HCT116 (cell line): ENCODE results near the gene ARSB. TPM values are rescaled to one million over a fixed set of nuclear protein-coding genes. Genes with fewer than 3 reads are reported as not detected.

Experiments used
- ATAC-seq: fragments of 200-7000 bp; cut with Tn5 transposase; 2 replicates; pipeline ENCODE4 v1.9.1; 2020; ENCODE audit warnings: mild to moderate bottlenecking, moderate library complexity
- BruUV-seq: library from RNA; stranded (reverse); fragments of 400-500 nt; replicated peaks from 2 replicates; lab custom pipeline; 2021; lab: Mats Ljungman, UMichigan
- CTCF ChIA-PET: fragments of 300-600 bp; sonication (Branson Sonifier 250); formaldehyde crosslinking; loops from one replicate; lab custom pipeline; 2021; ENCODE audit warnings: antibody characterized with exemption; lab: Charles Lee
- POLR2A ChIA-PET: fragments of 300-600, 350-600 bp; sonication (Branson Sonifier 250); formaldehyde crosslinking; loops from one replicate; lab custom pipeline; 2021; ENCODE audit warnings: antibody characterized with exemption; lab: Charles Lee
- RAD21 ChIA-PET, 2 experiments: fragments of 300-600 bp; sonication (Branson Sonifier 250); formaldehyde crosslinking; loops; one replicate each; lab custom pipeline; 2023; ENCODE audit warnings: low total read pairs in 2 of 2; ENCODE audit not compliant: uncharacterized antibody in 2 of 2, unreplicated experiment in 2 of 2, low non-redundant PET in 1 of 2; lab: Charles Lee
- DNase-seq: peaks from one replicate; pipeline ENCODE4 v3.0.0-alpha.2; 2010; ENCODE audit warnings: low read depth, low spot score
- H2AFZ ChIP-seq: fragments of 200-600 bp; shearing (Covaris generic), sonication (generic); 2 replicates; pipeline ENCODE4 v1.6.1; 2017; ENCODE audit warnings: low read depth, mixed run types, mixed read lengths, antibody characterized with exemption, low read length; ENCODE audit not compliant: poor library complexity, severe bottlenecking
- H3K27ac ChIP-seq: 2 replicates; pipeline ENCODE4 v1.5.1; 2012; ENCODE audit warnings: low read depth, low read length
- H3K27me3 ChIP-seq: fragments of 200-600 bp; sonication (generic); 2 replicates; pipeline ENCODE4 v1.6.1; 2016; ENCODE audit warnings: mixed run types, low read length, mixed read lengths; ENCODE audit not compliant: insufficient read depth
- H3K36me3 ChIP-seq, 2 experiments: fragments of 200-500 bp in 1 of 2; fragments of 200-600 bp in 1 of 2; sonication (Bioruptor generic) in 1 of 2; sonication (generic) in 1 of 2; 2 replicates each; pipeline versions ENCODE4 v1.5.1 to v1.6.1; 2014 to 2016; ENCODE audit warnings: low read length in 2 of 2, inconsistent platforms in 1 of 2, mixed read lengths in 1 of 2, mixed run types in 1 of 2; ENCODE audit not compliant: insufficient read depth in 2 of 2, control insufficient read depth in 1 of 2
- H3K4me1 ChIP-seq, 2 experiments: fragments of 200-600 bp in 1 of 2; sonication (generic) in 1 of 2; 2 replicates each; pipeline versions ENCODE4 v1.5.1 to v1.6.1; 2012 to 2017; ENCODE audit warnings: low read length in 2 of 2, inconsistent platforms in 1 of 2, mild to moderate bottlenecking in 1 of 2, mixed read lengths in 1 of 2, mixed run types in 1 of 2, moderate library complexity in 1 of 2; ENCODE audit not compliant: insufficient read depth in 2 of 2, control insufficient read depth in 1 of 2
- H3K4me2 ChIP-seq: fragments of 200-600 bp; sonication (generic); 2 replicates; pipeline ENCODE4 v1.6.1; 2017; ENCODE audit warnings: mixed run types, low read length, mixed read lengths
- H3K4me3 ChIP-seq, 2 experiments: fragments of 200-600 bp in 1 of 2; sonication (generic) in 1 of 2; replicated peaks in 1 of 2; 2 replicates each; pipeline ENCODE4 v1.5.1; 2011 to 2016; ENCODE audit warnings: low read length in 2 of 2, control low read depth in 1 of 2, low read depth in 1 of 2, mild to moderate bottlenecking in 1 of 2, mixed read lengths in 1 of 2, mixed run types in 1 of 2
- H3K79me2 ChIP-seq: fragments of 200-600 bp; sonication (generic); 2 replicates; pipeline ENCODE4 v1.6.1; 2017; ENCODE audit warnings: mild to moderate bottlenecking, mixed run types, low read length, moderate library complexity, mixed read lengths; ENCODE audit not compliant: insufficient read depth
- H3K9ac ChIP-seq: fragments of 200-600 bp; sonication (generic); 2 replicates; pipeline ENCODE4 v1.6.1; 2016; ENCODE audit warnings: low read length, mixed read lengths
- H3K9me2 ChIP-seq: fragments of 200-600 bp; sonication (generic), shearing (Covaris generic); 2 replicates; pipeline ENCODE4 v1.6.1; 2017; ENCODE audit warnings: mixed run types, mild to moderate bottlenecking, moderate library complexity; ENCODE audit not compliant: insufficient read depth
- H3K9me3 ChIP-seq, 2 experiments: fragments of 200-500 bp in 1 of 2; fragments of 200-600 bp in 1 of 2; sonication (Bioruptor generic) in 1 of 2; sonication (generic) in 1 of 2; 2 replicates each; pipeline ENCODE4 v1.6.1; 2014 to 2017; ENCODE audit warnings: low read length in 2 of 2, mixed read lengths in 2 of 2, inconsistent platforms in 1 of 2, low read depth in 1 of 2, mild to moderate bottlenecking in 1 of 2, mixed run types in 1 of 2, moderate library complexity in 1 of 2; ENCODE audit not compliant: control insufficient read depth in 1 of 2, insufficient read depth in 1 of 2
- H4K20me1 ChIP-seq: fragments of 200-600 bp; sonication (generic), shearing (Covaris generic); 2 replicates; pipeline ENCODE4 v1.6.1; 2017; ENCODE audit warnings: mixed run types, mild to moderate bottlenecking, moderate library complexity; ENCODE audit not compliant: insufficient read depth
- CBX3 ChIP-seq: IDR thresholded peaks from 2 replicates; pipeline ENCODE4 v1.6.1; 2012; ENCODE audit warnings: low read depth
- CEBPB ChIP-seq: IDR thresholded peaks from 2 replicates; pipeline ENCODE4 v1.6.1; 2012; ENCODE audit warnings: low read depth
- EGR1 ChIP-seq: IDR thresholded peaks from 2 replicates; pipeline ENCODE4 v1.6.1; 2012; ENCODE audit warnings: low read depth
- ELF1 ChIP-seq: IDR thresholded peaks from 2 replicates; pipeline ENCODE4 v1.6.1; 2012; ENCODE audit warnings: low read depth, borderline replicate concordance
- EZH2 ChIP-seq: fragments of 200-600 bp; sonication (generic); IDR thresholded peaks from 2 replicates; pipeline ENCODE4 v1.6.1; 2017; ENCODE audit warnings: antibody characterized with exemption, mixed run types
- EZH2phosphoT487 ChIP-seq: fragments of 200-600 bp; IDR thresholded peaks from 2 replicates; pipeline ENCODE4 v1.6.1; 2018; ENCODE audit warnings: antibody characterized with exemption, borderline replicate concordance
- FOSL1 ChIP-seq: IDR thresholded peaks from 2 replicates; pipeline ENCODE4 v1.6.1; 2012; ENCODE audit warnings: low read depth
- MAX ChIP-seq: IDR thresholded peaks from 2 replicates; pipeline ENCODE4 v1.6.1; 2012
- POLR2A ChIP-seq: IDR thresholded peaks from 2 replicates; pipeline ENCODE4 v1.7.0; 2011; ENCODE audit warnings: borderline replicate concordance; ENCODE audit not compliant: insufficient read depth, insufficient read length; ENCODE audit errors: extremely low read depth
- POLR2AphosphoS5 ChIP-seq: IDR thresholded peaks from 2 replicates; pipeline ENCODE4 v1.6.1; 2011; ENCODE audit warnings: mild to moderate bottlenecking, low read depth, low read length, moderate library complexity
- SIN3A ChIP-seq: IDR thresholded peaks from 2 replicates; pipeline ENCODE4 v1.6.1; 2012; ENCODE audit warnings: low read depth
- SP1 ChIP-seq: IDR thresholded peaks from 2 replicates; pipeline ENCODE4 v1.6.1; 2012; ENCODE audit warnings: low read depth
- TCF7L2 ChIP-seq: IDR thresholded peaks from 2 replicates; pipeline ENCODE4 v1.7.0; 2011; ENCODE audit warnings: borderline replicate concordance, inconsistent platforms; ENCODE audit not compliant: insufficient read depth, insufficient read length; ENCODE audit errors: extremely low read depth
- YY1 ChIP-seq: IDR thresholded peaks from 2 replicates; pipeline ENCODE4 v1.6.1; 2011; ENCODE audit warnings: low read length, low read depth, moderate library complexity, mild to moderate bottlenecking; ENCODE audit not compliant: insufficient replicate concordance; ENCODE audit errors: extremely low read depth
- ZFX ChIP-seq: fragments of 450-650 bp; IDR thresholded peaks from 2 replicates; pipeline ENCODE4 v1.6.1; 2017
- ZNF274 ChIP-seq: fragments of 200-500 bp; sonication (Bioruptor generic); IDR thresholded peaks from 2 replicates; pipeline ENCODE4 v1.6.1; 2014; ENCODE audit warnings: mild to moderate bottlenecking, low read depth, low read length, inconsistent platforms
- intact Hi-C: fragments of 100-400 bp; cut with micrococcal nuclease; formaldehyde crosslinking; loops from 2 replicates; pipeline ENCODE4 v1.10.0; 2022
- total RNA-seq: library from RNA; stranded (reverse); gene quantifications from one replicate; pipeline ENCODE4 v1.2.1, GENCODE V29; 2021; ENCODE audit not compliant: unreplicated experiment
- TF ChIP-seq, protein P1 (sequence below): IDR thresholded peaks from 2 replicates; pipeline ENCODE4 v1.6.1; 2011; ENCODE audit warnings: mild to moderate bottlenecking, low read length, moderate library complexity; ENCODE audit not compliant: insufficient replicate concordance; ENCODE audit errors: extremely low read depth
- TF ChIP-seq, protein P2 (sequence below): IDR thresholded peaks from 2 replicates; pipeline ENCODE4 v1.6.1; 2012; ENCODE audit warnings: low read depth

Gene ARSB
- total RNA-seq, 1 experiment from 2014 or later: 4.8 TPM

DNA sequence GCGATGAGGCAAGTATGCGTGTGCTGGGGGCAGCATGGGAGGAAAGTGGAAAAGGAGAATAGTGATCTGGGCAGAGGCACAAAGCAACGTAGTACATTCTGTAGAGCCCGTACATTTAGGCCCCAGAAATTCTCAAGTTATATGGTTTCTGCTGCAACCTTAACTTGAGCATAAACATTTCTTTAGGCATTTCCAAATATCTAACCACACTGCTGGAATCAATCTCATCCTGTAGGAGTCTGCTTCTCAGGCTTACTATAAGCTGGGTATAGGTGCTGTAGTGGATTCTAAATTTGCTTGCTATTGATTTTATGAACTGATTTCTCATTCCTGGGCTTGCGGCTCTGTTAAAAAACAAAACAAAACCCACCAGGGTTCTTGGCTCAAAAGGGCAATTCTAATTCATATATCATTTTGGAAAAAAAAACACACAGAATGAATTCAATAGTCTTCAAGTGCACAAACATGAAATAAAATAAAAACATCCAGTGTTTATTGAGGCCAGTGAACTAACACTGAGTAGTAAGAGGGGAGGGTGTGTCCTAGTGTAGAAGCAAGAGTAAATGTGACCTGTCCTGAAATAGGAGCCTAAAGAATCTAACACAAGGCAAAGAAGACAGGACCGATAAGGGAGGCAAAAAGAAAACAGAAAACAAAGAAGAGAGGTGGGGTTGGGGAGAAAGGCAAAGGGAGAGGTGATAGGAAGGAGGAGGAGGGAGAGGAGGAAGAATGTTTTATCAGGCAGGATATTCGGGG is 191.0 kb downstream of the ARSB start:
- no peak for TF ChIP-seq EZH2phosphoT487
- TF ChIP-seq CBX3: no peak
- TF ChIP-seq MAX: no peak
- TF ChIP-seq CEBPB: no peak
- no peak for TF ChIP-seq TCF7L2
- TF ChIP-seq FOSL1: no peak
- TF ChIP-seq, protein P1, sequence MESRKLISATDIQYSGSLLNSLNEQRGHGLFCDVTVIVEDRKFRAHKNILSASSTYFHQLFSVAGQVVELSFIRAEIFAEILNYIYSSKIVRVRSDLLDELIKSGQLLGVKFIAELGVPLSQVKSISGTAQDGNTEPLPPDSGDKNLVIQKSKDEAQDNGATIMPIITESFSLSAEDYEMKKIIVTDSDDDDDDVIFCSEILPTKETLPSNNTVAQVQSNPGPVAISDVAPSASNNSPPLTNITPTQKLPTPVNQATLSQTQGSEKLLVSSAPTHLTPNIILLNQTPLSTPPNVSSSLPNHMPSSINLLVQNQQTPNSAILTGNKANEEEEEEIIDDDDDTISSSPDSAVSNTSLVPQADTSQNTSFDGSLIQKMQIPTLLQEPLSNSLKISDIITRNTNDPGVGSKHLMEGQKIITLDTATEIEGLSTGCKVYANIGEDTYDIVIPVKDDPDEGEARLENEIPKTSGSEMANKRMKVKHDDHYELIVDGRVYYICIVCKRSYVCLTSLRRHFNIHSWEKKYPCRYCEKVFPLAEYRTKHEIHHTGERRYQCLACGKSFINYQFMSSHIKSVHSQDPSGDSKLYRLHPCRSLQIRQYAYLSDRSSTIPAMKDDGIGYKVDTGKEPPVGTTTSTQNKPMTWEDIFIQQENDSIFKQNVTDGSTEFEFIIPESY: no peak
- no peak for TF ChIP-seq POLR2A
- no peak for TF ChIP-seq ZNF274
- TF ChIP-seq ZFX: no peak
- TF ChIP-seq SP1: no peak
- TF ChIP-seq POLR2AphosphoS5: no peak
- TF ChIP-seq ELF1: no peak
- TF ChIP-seq YY1: no peak
- TF ChIP-seq, protein P2, sequence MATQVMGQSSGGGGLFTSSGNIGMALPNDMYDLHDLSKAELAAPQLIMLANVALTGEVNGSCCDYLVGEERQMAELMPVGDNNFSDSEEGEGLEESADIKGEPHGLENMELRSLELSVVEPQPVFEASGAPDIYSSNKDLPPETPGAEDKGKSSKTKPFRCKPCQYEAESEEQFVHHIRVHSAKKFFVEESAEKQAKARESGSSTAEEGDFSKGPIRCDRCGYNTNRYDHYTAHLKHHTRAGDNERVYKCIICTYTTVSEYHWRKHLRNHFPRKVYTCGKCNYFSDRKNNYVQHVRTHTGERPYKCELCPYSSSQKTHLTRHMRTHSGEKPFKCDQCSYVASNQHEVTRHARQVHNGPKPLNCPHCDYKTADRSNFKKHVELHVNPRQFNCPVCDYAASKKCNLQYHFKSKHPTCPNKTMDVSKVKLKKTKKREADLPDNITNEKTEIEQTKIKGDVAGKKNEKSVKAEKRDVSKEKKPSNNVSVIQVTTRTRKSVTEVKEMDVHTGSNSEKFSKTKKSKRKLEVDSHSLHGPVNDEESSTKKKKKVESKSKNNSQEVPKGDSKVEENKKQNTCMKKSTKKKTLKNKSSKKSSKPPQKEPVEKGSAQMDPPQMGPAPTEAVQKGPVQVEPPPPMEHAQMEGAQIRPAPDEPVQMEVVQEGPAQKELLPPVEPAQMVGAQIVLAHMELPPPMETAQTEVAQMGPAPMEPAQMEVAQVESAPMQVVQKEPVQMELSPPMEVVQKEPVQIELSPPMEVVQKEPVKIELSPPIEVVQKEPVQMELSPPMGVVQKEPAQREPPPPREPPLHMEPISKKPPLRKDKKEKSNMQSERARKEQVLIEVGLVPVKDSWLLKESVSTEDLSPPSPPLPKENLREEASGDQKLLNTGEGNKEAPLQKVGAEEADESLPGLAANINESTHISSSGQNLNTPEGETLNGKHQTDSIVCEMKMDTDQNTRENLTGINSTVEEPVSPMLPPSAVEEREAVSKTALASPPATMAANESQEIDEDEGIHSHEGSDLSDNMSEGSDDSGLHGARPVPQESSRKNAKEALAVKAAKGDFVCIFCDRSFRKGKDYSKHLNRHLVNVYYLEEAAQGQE: no peak
- no peak for TF ChIP-seq EGR1
- TF ChIP-seq EZH2: no peak
- TF ChIP-seq SIN3A: no peak

More for the DNA sequence above, 191.0 kb downstream of the ARSB start:
- no peaks in the 10 kb centered on the region for H3K79me2 ChIP-seq
- ATAC-seq: no peak
- no peak overlapping the region for H3K4me2 ChIP-seq
- H2AFZ ChIP-seq: no peak overlapping the region
- RAD21 ChIA-PET: no interaction called here
- no peaks in the 10 kb centered on the region for H3K27me3 ChIP-seq
- no peaks in the 10 kb centered on the region for H4K20me1 ChIP-seq
- CTCF ChIA-PET: no interaction called here
- BruUV-seq: no TSS peak
- H3K4me3 ChIP-seq: no peak overlapping the region
- no peak overlapping the region for H3K9ac ChIP-seq
- no peaks in the 10 kb centered on the region for H3K9me2 ChIP-seq
- H3K4me1 ChIP-seq: no peaks in the 10 kb centered on the region
- no peaks in the 10 kb centered on the region for H3K9me3 ChIP-seq
- intact Hi-C loops: loop anchor here (10.0 kb wide), 1 partner anchor 149 kb away; the partner anchor contains the start of gene LHFPL2
- no peaks in the 10 kb centered on the region for H3K36me3 ChIP-seq
- POLR2A ChIA-PET: no interaction called here
- DNase-seq: no peak
- H3K27ac ChIP-seq: no peak overlapping the region
